ENCODE measurements around the gene DGKD. TPM values are rescaled to one million over a fixed set of nuclear protein-coding genes. Genes with fewer than 3 reads are reported as not detected.
A peak's percentile ranks its signal among the peaks of the same experiment; 100 is the strongest.

The DGKD gene
- total and polyA plus RNA-seq, 9 of the 15 experiments (the other 6 are each of a cell fraction or from before 2014, with no cell fraction given): 0.52 to 29.5 (median 10.6) TPM

DNA sequence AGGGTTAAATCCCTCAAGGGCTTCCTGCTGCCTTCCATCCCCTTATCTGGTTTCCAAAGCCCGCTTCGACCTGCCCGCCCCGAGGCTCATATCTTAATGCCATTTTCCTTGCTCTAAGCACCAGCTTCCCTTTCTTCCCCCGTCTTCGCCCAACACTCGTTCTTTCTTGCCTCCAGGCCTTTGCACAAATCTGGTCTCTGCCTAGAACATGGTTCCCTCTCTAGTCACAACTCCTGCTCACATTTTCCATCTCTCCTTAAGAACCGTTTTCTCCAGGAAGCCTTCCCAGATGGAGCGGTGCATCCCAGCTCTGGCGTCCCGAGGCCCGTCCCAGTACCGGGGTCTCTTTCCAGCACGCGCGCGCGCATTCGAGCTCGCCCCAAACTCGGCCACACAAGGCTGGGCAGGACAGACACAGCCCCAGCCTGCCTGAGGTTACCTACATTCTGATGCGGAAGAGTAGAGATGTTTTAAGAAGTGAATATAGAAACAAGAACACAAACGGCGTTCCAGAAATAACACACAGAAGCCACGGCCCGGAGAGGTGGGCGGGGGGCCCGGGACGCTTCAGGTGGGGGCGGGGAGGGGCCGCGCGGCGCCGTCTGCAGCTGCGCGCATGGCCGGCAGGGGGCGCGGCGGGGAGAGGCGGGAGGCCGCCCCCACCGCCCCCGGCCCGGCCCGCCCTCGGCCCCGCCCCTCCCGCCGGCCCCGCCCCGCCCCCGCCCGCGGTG lies at the start of gene DGKD (continued):
- TF ChIP-seq RBM17 (IDR thresholded peaks at IDR 0.05; ENCODE audit: borderline replicate concordance, low read depth, low read length) (no peak), RAD51 (IDR thresholded peaks at IDR 0.05; ENCODE audit: borderline replicate concordance, low read depth) (no peak), ZNF3 (CRISPR knock-in tag; IDR thresholded peaks at IDR 0.05) (no peak), ZFX (CRISPR knock-in tag; IDR thresholded peaks at IDR 0.05) (0 out of 2 replicates have a peak, but pooled peaks have one; percentile 9), THAP7 (CRISPR knock-in tag; IDR thresholded peaks at IDR 0.05) (no peak), SAP30 (IDR thresholded peaks at IDR 0.05; ENCODE audit: borderline replicate concordance, insufficient read depth, low read depth, low read length, poor library complexity, severe bottlenecking) (no peak), SMARCE1 (IDR thresholded peaks at IDR 0.05) (peak; percentile 56; the same call in 1 of the 2 replicates)

GRCh38 chr2:233307565-233307964 lies 46.7 kb upstream of the DGKD start, which contains the start of gene SAG:
Gene SAG, plus strand, starts transcription at chr2:233307816. Its CDS starts 1,374 bp downstream, at chr2:233309190.
- H3K79me2 ChIP-seq (ENCODE audit: control insufficient read depth, insufficient read depth, low read length): no peaks in the 10 kb centered on the region
- no peaks in the 10 kb centered on the region for H3K9me3 ChIP-seq (replicated peaks; ENCODE audit: control insufficient read depth, insufficient read depth, low read depth, low read length)
- WGBS (ENCODE audit: insufficient coverage, low coverage, missing lambda C conversion rate): 57% methylated on average over 4 of the region's 7 CpGs
- BruUV-seq (replicated peaks): no TSS peak
- peaks cover 3 to 30% of the 10 kb centered on the region in 2 experiments; a peak in 3 of 5 replicates for H3K27me3 ChIP-seq (ENCODE audit: control insufficient read depth in 2 of 2, insufficient read depth in 2 of 2, low read length in 2 of 2)
- ChIA-PET CTCF (ENCODE audit: low intra/inter-chr PET ratio) (no interaction called here), POLR2A (no interaction called here)
- H3K4me1 ChIP-seq (replicated peaks in 1 of 2; ENCODE audit: control insufficient read depth in 2 of 2, insufficient read depth in 2 of 2, low read length in 2 of 2): no peaks in the 10 kb centered on the region; a peak in 1 of 5 replicates
- no peak within 1 kb of the TSS for H3K9ac ChIP-seq (ENCODE audit: insufficient read depth in 1 of 2, low read depth in 2 of 2, low read length in 2 of 2)
- no peak within 1 kb of the TSS for H3K27ac ChIP-seq (ENCODE audit: extremely low read depth, low read depth, low read length)
- H4K20me1 ChIP-seq (replicated peaks; ENCODE audit: control insufficient read depth, insufficient read depth, low read length): no peaks in the 10 kb centered on the region; the same call in 1 of the 2 replicates
- ATAC-seq (no peak), DNase-seq (ENCODE audit: extremely low read depth in 1 of 4, low spot score in 3 of 4) (no peak), FAIRE-seq (no peak)
- intact Hi-C loops (cut with micrococcal nuclease) (no loop called here), in situ Hi-C loops (cut with MboI) (no loop called here)
- H3K9me1 ChIP-seq (ENCODE audit: control insufficient read depth, insufficient read depth, low read length): no peaks in the 10 kb centered on the region
- H3K36me3 ChIP-seq (ENCODE audit: control insufficient read depth, insufficient read depth, low read length): no peaks in the 10 kb centered on the region
- no peak within 1 kb of the TSS for H3K4me3 ChIP-seq
- no peak within 1 kb of the TSS for H3K4me2 ChIP-seq (ENCODE audit: insufficient read depth, low read length)
- H2AFZ ChIP-seq (ENCODE audit: low read depth, low read length): no peak within 1 kb of the TSS
- TF ChIP-seq NFXL1 (CRISPR knock-in tag; IDR thresholded peaks at IDR 0.05): no peak
- no peak for TF ChIP-seq IFI16 (CRISPR knock-in tag; IDR thresholded peaks at IDR 0.05)
- no peak for TF ChIP-seq ZBTB2 (IDR thresholded peaks at IDR 0.05)
- TF ChIP-seq NFIC (IDR thresholded peaks at IDR 0.05): no peak
- TF ChIP-seq IRF2 (CRISPR knock-in tag; IDR thresholded peaks at IDR 0.05): no peak
- TF ChIP-seq CBX8 (IDR thresholded peaks at IDR 0.05; ENCODE audit: borderline replicate concordance, extremely low read depth, low read depth, low read length, poor library complexity, severe bottlenecking): no peak
- no peak for TF ChIP-seq HNRNPK (IDR thresholded peaks at IDR 0.05; ENCODE audit: low read depth, low read length, poor library complexity, severe bottlenecking)
- no peak for TF ChIP-seq RBM25 (IDR thresholded peaks at IDR 0.05; ENCODE audit: low read depth, low read length, severe bottlenecking)
- no peak for TF ChIP-seq CTBP1 (IDR thresholded peaks at IDR 0.05; ENCODE audit: borderline replicate concordance)
- TF ChIP-seq, protein P1, sequence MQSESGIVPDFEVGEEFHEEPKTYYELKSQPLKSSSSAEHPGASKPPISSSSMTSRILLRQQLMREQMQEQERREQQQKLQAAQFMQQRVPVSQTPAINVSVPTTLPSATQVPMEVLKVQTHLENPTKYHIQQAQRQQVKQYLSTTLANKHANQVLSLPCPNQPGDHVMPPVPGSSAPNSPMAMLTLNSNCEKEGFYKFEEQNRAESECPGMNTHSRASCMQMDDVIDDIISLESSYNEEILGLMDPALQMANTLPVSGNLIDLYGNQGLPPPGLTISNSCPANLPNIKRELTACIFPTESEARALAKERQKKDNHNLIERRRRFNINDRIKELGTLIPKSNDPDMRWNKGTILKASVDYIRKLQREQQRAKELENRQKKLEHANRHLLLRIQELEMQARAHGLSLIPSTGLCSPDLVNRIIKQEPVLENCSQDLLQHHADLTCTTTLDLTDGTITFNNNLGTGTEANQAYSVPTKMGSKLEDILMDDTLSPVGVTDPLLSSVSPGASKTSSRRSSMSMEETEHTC (IDR thresholded peaks at IDR 0.05): no peak
